ENCODE results near the gene EFNB2.

The EFNB2 gene

DNA sequence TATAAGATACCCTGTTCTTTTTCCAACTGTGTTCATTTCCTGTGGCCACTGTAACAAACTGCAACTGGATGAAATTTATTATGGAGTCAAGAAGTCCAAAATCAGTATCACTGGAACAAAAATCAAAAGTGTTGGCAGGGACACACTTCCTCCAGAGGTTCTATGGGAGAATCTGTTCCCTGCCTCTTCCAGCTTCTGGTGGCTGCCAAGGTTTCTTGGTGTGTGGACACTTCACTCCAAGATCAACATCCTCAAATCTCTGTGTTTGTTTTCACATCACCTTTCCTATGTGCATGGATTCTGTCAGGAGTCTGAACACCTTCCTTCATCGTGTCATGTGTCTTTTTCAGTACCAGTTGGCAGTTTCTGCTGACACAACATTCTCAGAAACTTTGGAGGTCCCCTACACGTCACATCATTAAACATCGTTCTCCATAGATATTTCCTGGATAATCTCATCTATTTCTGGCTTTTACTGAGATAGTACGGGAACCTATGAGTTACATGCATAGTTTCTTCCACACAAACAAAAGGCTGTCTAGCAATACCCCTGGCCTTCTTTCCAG lies 15.2 kb upstream of the EFNB2 start:
- no peak overlapping the region for H3K4me3 ChIP-seq (replicated peaks; ENCODE audit: low read depth, low read length)
- TF ChIP-seq, protein P1, sequence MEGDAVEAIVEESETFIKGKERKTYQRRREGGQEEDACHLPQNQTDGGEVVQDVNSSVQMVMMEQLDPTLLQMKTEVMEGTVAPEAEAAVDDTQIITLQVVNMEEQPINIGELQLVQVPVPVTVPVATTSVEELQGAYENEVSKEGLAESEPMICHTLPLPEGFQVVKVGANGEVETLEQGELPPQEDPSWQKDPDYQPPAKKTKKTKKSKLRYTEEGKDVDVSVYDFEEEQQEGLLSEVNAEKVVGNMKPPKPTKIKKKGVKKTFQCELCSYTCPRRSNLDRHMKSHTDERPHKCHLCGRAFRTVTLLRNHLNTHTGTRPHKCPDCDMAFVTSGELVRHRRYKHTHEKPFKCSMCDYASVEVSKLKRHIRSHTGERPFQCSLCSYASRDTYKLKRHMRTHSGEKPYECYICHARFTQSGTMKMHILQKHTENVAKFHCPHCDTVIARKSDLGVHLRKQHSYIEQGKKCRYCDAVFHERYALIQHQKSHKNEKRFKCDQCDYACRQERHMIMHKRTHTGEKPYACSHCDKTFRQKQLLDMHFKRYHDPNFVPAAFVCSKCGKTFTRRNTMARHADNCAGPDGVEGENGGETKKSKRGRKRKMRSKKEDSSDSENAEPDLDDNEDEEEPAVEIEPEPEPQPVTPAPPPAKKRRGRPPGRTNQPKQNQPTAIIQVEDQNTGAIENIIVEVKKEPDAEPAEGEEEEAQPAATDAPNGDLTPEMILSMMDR (IDR thresholded peaks at IDR 0.05; ENCODE audit: low read length, missing control alignments) = no peak
- no peak for DNase-seq (ENCODE audit: low read depth)

DNA sequence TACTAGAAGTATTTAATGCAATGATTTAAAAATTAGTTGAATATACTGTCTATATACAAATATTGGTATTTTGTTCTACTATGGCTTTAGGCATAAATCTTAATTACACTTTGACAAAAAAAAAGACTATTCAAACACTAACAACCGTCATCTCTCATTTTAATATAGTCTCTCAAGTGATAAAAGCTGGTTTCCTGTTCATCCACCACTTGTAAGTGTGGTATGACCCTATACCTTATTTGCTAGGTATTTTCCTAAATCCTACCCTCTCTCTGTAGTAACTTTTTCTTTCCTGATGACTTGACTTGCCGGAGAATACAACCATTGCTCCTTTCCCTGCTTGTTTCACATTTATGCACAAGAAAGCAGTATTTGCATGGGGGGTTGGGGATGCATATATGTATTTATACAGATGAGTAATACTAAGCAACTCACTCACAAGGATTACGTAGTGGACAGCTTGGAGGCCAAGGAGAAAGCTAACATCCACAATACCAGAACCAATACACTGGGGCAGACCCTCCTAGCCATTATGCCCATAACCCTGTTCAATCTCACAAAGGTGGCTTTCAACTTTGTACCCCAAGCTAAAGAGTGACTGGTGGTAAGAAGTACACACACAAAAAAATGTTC lies 12.7 kb upstream of the EFNB2 start:
- H3K4me3 ChIP-seq (replicated peaks; ENCODE audit: low read depth, low read length) = no peak overlapping the region
- TF ChIP-seq, protein P1 (IDR thresholded peaks at IDR 0.05; ENCODE audit: low read length, missing control alignments) = no peak
- DNase-seq (ENCODE audit: low read depth) = no peak

DNA sequence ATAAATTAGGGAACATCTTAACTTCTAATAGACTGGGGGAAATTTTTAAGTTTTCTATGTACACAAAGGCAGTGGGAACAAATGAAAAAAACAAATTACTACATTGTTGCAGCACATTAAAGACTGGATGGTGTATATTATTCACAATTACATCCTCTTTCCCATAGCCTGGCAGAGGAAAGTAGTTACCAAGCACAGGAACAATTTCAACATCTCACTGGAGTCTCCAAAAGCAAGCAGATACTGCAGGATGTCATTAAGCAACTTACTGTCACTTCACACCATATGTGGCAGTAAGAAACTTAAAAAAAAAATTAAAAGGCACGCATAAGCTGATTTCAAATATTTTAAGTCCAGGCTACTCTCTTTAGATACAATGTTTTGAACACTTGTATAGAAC lies 6.4 kb upstream of the EFNB2 start:
- DNase-seq (ENCODE audit: low read depth) = no peak
- H3K4me3 ChIP-seq (replicated peaks; ENCODE audit: low read depth, low read length) = no peak overlapping the region
- TF ChIP-seq, protein P1 (IDR thresholded peaks at IDR 0.05; ENCODE audit: low read length, missing control alignments) = no peak

DNA sequence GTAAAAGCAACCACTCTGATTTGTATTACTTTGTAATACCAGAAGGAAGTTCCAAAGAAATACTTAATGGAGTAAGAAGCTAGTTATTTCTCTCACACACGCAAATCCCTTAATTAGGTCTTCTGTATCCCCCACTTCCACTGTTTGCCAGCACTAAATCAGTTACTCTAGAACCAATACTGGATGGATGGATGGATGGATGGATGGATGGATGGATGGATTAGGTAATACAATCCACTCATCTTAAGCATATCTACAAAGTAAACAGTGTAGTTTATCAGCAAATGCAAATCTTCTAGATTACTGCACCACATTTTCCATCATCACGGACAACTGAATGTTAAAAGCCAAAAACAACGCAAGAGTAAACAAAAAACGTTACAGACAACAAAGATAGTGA lies 5.2 kb upstream of the EFNB2 start:
- TF ChIP-seq, protein P1 (IDR thresholded peaks at IDR 0.05; ENCODE audit: low read length, missing control alignments) = no peak
- H3K4me3 ChIP-seq (replicated peaks; ENCODE audit: low read depth, low read length) = no peak overlapping the region
- no peak for DNase-seq (ENCODE audit: low read depth)

DNA sequence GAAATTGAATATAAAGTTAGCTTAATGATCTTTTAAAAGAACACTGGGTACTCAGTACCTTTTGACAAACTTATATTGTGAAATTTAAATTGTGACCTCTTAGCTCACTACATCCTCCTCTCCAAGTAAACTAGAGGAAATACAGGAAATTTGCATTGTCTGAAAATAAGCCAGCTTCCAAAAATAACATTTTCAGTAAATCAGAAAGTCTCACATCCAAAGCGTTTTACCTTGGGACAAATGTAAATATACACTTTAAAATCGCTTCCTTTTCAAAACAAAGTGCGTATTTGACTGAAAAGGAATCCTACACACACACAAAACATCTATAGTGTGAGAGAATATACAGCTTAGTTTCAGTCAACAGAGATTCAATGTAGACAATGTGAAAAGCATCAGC lies 2.1 kb upstream of the EFNB2 start:
- no peak overlapping the region for H3K4me3 ChIP-seq (replicated peaks; ENCODE audit: low read depth, low read length)
- TF ChIP-seq, protein P1 (IDR thresholded peaks at IDR 0.05; ENCODE audit: low read length, missing control alignments) = no peak
- no peak for DNase-seq (ENCODE audit: low read depth)

DNA sequence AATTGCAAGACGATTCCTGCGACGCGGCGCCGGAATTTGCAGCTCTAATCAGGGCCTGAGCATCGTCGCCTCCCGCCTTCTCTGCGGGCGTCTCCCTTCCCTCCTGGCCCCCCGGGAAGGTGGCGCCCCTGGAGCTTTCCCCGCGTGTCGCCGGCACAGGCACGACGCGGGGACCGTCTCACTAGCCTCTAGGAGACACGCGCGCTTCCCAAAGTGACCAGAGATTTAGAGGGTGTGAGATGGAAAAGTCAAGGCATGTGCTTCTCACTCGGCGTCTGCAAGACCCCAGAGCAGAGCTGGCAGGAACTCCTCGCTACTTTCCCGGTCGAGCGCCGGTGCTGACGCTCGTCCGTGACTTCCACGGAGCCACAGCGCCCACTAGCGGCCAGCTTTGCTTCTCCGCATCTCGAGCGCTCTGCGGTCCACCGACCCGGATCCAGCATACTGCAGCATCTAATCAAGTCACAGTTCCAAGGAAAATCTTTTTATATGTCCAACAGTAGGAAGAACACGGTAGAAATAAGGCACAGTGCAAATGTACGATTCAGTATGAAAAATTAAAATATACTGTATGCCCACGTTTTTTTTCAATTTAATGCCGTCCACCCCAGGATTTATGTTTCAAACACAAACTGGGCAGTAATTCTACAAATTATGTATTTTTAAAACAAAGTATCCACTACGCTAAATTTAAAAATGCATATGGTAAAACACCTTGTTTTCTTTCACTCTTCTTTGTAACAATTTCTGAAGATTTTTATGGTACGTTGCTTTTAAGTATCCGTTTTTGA lies 977 bp upstream of the EFNB2 start:
- H3K4me3 ChIP-seq (replicated peaks; ENCODE audit: low read depth, low read length) = peak overlapping the region; percentile 77
- TF ChIP-seq, protein P1 (IDR thresholded peaks at IDR 0.05; ENCODE audit: low read length, missing control alignments) = peak; percentile 97
- DNase-seq (ENCODE audit: low read depth) = peak; percentile 91

All from fibroblast of pulmonary artery (primary cell).